ENCODE measurements around the gene FIG4.

DNA sequence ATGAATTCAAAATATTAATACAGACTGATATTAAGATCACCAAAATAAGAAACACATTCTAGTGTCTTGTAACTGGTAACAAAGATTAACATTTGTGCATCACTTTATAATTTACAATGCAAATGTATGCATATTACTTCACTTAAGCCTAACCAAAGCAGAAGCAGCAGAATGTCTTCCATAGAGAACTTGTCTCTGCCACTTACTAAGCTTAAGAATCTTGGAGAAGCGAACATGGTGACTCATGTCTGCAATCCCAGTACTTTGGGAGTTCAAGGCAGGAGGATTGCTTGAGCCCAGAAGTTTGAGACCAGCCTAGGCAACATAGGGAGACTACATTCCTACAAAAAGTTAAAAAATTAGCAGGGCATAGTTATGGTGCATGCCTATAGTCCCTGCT is 18.9 kb upstream of the FIG4 start:
- TF ChIP-seq, protein P1, sequence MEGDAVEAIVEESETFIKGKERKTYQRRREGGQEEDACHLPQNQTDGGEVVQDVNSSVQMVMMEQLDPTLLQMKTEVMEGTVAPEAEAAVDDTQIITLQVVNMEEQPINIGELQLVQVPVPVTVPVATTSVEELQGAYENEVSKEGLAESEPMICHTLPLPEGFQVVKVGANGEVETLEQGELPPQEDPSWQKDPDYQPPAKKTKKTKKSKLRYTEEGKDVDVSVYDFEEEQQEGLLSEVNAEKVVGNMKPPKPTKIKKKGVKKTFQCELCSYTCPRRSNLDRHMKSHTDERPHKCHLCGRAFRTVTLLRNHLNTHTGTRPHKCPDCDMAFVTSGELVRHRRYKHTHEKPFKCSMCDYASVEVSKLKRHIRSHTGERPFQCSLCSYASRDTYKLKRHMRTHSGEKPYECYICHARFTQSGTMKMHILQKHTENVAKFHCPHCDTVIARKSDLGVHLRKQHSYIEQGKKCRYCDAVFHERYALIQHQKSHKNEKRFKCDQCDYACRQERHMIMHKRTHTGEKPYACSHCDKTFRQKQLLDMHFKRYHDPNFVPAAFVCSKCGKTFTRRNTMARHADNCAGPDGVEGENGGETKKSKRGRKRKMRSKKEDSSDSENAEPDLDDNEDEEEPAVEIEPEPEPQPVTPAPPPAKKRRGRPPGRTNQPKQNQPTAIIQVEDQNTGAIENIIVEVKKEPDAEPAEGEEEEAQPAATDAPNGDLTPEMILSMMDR (IDR thresholded peaks at IDR 0.05): no peak
- TF ChIP-seq POLR2A (IDR thresholded peaks at IDR 0.05): no peak

Measured in vagina (tissue), 2 donors.